HepG2 (cell line): ENCODE results near the gene ATG13. TPM values are rescaled to one million over a fixed set of nuclear protein-coding genes. Genes with fewer than 3 reads are reported as not detected.

ENCODE experiments used
- ATAD3A ChIP-seq: sonication (generic); formaldehyde crosslinking; IDR thresholded peaks from 2 replicates; pipeline ENCODE4 v1.4.0; 2020; ENCODE audit warnings: missing genetic modification reagents
- CEBPG ChIP-seq: IDR thresholded peaks from 2 replicates; pipeline ENCODE4 v1.6.1; 2016
- CEBPZ ChIP-seq: IDR thresholded peaks from 2 replicates; pipeline ENCODE4 v1.6.1; 2012; ENCODE audit warnings: low read length, improper control_type of control experiment
- E2F1 ChIP-seq: sonication (generic); formaldehyde crosslinking; IDR thresholded peaks from 2 replicates; pipeline ENCODE4 v1.5.0; 2020; ENCODE audit warnings: missing genetic modification reagents
- FOXK2 ChIP-seq: fragments of 450-650 bp; IDR thresholded peaks from 2 replicates; pipeline ENCODE4 v1.6.1; 2016
- HNF4G ChIP-seq, 2 experiments: sonication (generic) in 1 of 2; formaldehyde crosslinking in 1 of 2; IDR thresholded peaks; 2 replicates each; pipeline versions ENCODE4 v1.4.0 to v1.6.1; 2011 to 2020; ENCODE audit warnings: borderline replicate concordance in 2 of 2, low read depth in 2 of 2, mild to moderate bottlenecking in 2 of 2, low read length in 1 of 2, missing genetic modification reagents in 1 of 2, moderate library complexity in 1 of 2
- IRX3 ChIP-seq: sonication (generic); formaldehyde crosslinking; IDR thresholded peaks from 2 replicates; pipeline ENCODE4 v1.8.1; 2023; ENCODE audit warnings: mild to moderate bottlenecking, low read depth, missing genetic modification reagents, borderline replicate concordance
- NCOA2 ChIP-seq: sonication (generic); formaldehyde crosslinking; IDR thresholded peaks from 2 replicates; pipeline ENCODE4 v1.8.0; 2022; ENCODE audit warnings: inconsistent platforms
- RBFOX2 ChIP-seq: fragments of 200-400 bp; formaldehyde crosslinking; IDR thresholded peaks from 2 replicates; pipeline ENCODE4 v1.6.1; 2017; ENCODE audit warnings: low read depth, mild to moderate bottlenecking, low read length
- RXRB ChIP-seq: IDR thresholded peaks from 2 replicates; pipeline ENCODE4 v1.6.1; 2016; ENCODE audit warnings: borderline replicate concordance, missing genetic modification reagents, missing compliant biosample characterization
- TCF12 ChIP-seq, 2 experiments: fragments of 450-650 bp in 1 of 2; sonication (generic) in 1 of 2; formaldehyde crosslinking in 1 of 2; IDR thresholded peaks; 2 replicates each; pipeline versions ENCODE4 v1.6.1 to v1.8.0; 2017 to 2022; ENCODE audit warnings: antibody characterized with exemption in 1 of 2, mild to moderate bottlenecking in 1 of 2, missing genetic modification reagents in 1 of 2, moderate library complexity in 1 of 2
- ZBTB34 ChIP-seq: sonication (generic); formaldehyde crosslinking; IDR thresholded peaks from 2 replicates; pipeline ENCODE4 v1.8.0; 2022; ENCODE audit warnings: mild to moderate bottlenecking, missing genetic modification reagents
- ZMYM2 ChIP-seq: sonication (generic); formaldehyde crosslinking; IDR thresholded peaks from 2 replicates; pipeline ENCODE4 v1.8.0; 2022; ENCODE audit warnings: mild to moderate bottlenecking, missing genetic modification reagents
- ZNF276 ChIP-seq: sonication (generic); formaldehyde crosslinking; IDR thresholded peaks from 2 replicates; pipeline ENCODE4 v1.4.0; 2020; ENCODE audit warnings: mild to moderate bottlenecking, low read depth, missing genetic modification reagents
- ZNF382 ChIP-seq: sonication (generic); formaldehyde crosslinking; IDR thresholded peaks from 2 replicates; pipeline ENCODE4 v1.5.0; 2020; ENCODE audit warnings: missing genetic modification reagents, mild to moderate bottlenecking, borderline replicate concordance
- ZNF652 ChIP-seq: IDR thresholded peaks from 2 replicates; pipeline ENCODE4 v1.6.1; 2016; ENCODE audit warnings: low read depth, borderline replicate concordance
- ZNF710 ChIP-seq: sonication (generic); formaldehyde crosslinking; IDR thresholded peaks from 2 replicates; pipeline ENCODE4 v1.5.0; 2020; ENCODE audit warnings: mild to moderate bottlenecking, missing genetic modification reagents, borderline replicate concordance
- polyA plus RNA-seq, 8 experiments: library from polyadenylated mRNA; depleted of rRNA in 3 of 8; stranded (reverse) in 7 of 8; unstranded in 1 of 8; fragments of >200 nt; fragmentation: Illumina TruSeq in 4 of 8; extraction: Trizol in 4 of 8; gene quantifications; 2 replicates each; pipeline versions ENCODE4 v1.2.1 to v1.2.3, GENCODE V29; 2011 to 2016; ENCODE audit warnings: low read depth in 4 of 8, missing spikeins in 1 of 8, mixed read lengths in 1 of 8; ENCODE audit not compliant: insufficient read depth in 1 of 8
- total RNA-seq, 5 experiments: library from RNA; depleted of rRNA; stranded (reverse); fragments of >200 nt; fragmentation: Illumina TruSeq; extraction: Trizol; gene quantifications; 2 replicates each; pipeline ENCODE4 v1.2.3, GENCODE V29; 2016; ENCODE audit warnings: low read depth in 1 of 5

ATG13 gene
- total and polyA plus RNA-seq, 2 of the 13 experiments (the other 11 are each of a cell fraction or from before 2014, with no cell fraction given), result 55.0 to 77.3 TPM

GRCh38 chr11:46718155-46719019, 101.0 kb downstream of the ATG13 start (continued):
- peak; percentile 98 for TF ChIP-seq RXRB
- no peak for TF ChIP-seq TCF12 (IDR thresholded peaks at IDR 0.05)
- TF ChIP-seq TCF12 (CRISPR knock-in tag; IDR thresholded peaks at IDR 0.05), result peak; percentile 86; the same call in 1 of the 2 replicates
- TF ChIP-seq CEBPZ, result no peak
- no peak; the same call in 1 of the 2 replicates for TF ChIP-seq ZMYM2
- no peak for TF ChIP-seq IRX3 (CRISPR knock-in tag)
- peak; percentile 96 for TF ChIP-seq NCOA2 (CRISPR knock-in tag)
- no peak for TF ChIP-seq ZNF382 (CRISPR knock-in tag)
- peak; percentile 51 for TF ChIP-seq CEBPG (CRISPR knock-in tag)
- peak; percentile 91 for TF ChIP-seq HNF4G (IDR thresholded peaks at IDR 0.05; ENCODE audit: borderline replicate concordance, low read depth, low read length)
- peak; percentile 91 for TF ChIP-seq HNF4G (CRISPR knock-in tag; IDR thresholded peaks at IDR 0.05; ENCODE audit: borderline replicate concordance, low read depth)
- TF ChIP-seq RBFOX2, result no peak
- no peak; the same call in 1 of the 2 replicates for TF ChIP-seq ZNF710 (CRISPR knock-in tag)
- no peak; the same call in 1 of the 2 replicates for TF ChIP-seq ZNF652
- TF ChIP-seq ATAD3A (CRISPR knock-in tag), result no peak
- no peak for TF ChIP-seq ZNF276
- TF ChIP-seq FOXK2, result no peak
- TF ChIP-seq E2F1 (CRISPR knock-in tag), result peak; percentile 21; the same call in 1 of the 2 replicates
- no peak for TF ChIP-seq ZBTB34 (CRISPR knock-in tag)
